Testis (tissue), 3 donors: ENCODE data around the gene MATK. TPM values are rescaled to one million over a fixed set of nuclear protein-coding genes. Genes with fewer than 3 reads are reported as not detected.

Experiments
- DNase-seq: peaks from one replicate; pipeline ENCODE4 v3.0.0-alpha.2; 2019
- H3K27ac ChIP-seq, 2 donors: fragments of 200-600 bp; sonication (generic); one replicate each; pipeline ENCODE4 v1.5.1; 2019
- H3K27me3 ChIP-seq: fragments of 200-600 bp; sonication (generic); one replicate; pipeline ENCODE4 v1.5.1; 2019
- H3K36me3 ChIP-seq: fragments of 200-600 bp; sonication (generic); one replicate; pipeline ENCODE4 v1.5.1; 2017; ENCODE audit warnings: low read depth; ENCODE audit errors: missing control alignments
- H3K4me1 ChIP-seq: fragments of 200-600 bp; sonication (generic); one replicate; pipeline ENCODE4 v1.5.1; 2019
- H3K4me3 ChIP-seq, 2 donors: fragments of 200-600 bp; sonication (generic); one replicate each; pipeline ENCODE4 v1.5.1; 2017 to 2019
- H3K9me3 ChIP-seq: fragments of 200-600 bp; sonication (generic); one replicate; pipeline ENCODE4 v1.5.1; 2017
- CTCF ChIP-seq, 3 experiments: fragments of 450-650 bp in 2 of 3; fragments of 200-600 bp in 1 of 3; sonication (generic) in 1 of 3; IDR thresholded peaks; one replicate each; pipeline ENCODE4 v1.5.1; 2016 to 2019; ENCODE audit warnings: antibody characterized with exemption in 3 of 3, mild to moderate bottlenecking in 2 of 3, moderate library complexity in 1 of 3
- POLR2A ChIP-seq: fragments of 450-650 bp; IDR thresholded peaks from one replicate; pipeline ENCODE4 v1.6.1; 2017; ENCODE audit warnings: antibody characterized with exemption, mild to moderate bottlenecking, moderate library complexity
- WGBS, 2 donors: methylation state at CpG; one replicate each; pipeline ENCODE4 v1.1.5; 2018; 5-methylcytosine and 5-hydroxymethylcytosine counted together
- intact Hi-C: fragments of 100-400 bp; cut with DNase I; formaldehyde crosslinking; loops from one replicate; pipeline ENCODE4 v1.15.1; 2023; ENCODE audit warnings: low total_unique reads
- polyA plus RNA-seq: library from polyadenylated mRNA; stranded (reverse); fragments of 350-450 nt; fragmentation: Illumina TruSeq; extraction: RNeasy Lipid Tissue Mini Kit (QIAGEN cat#74804); gene quantifications from one replicate; pipeline ENCODE4 v1.2.3, GENCODE V29; 2014; ENCODE audit warnings: low read depth, low replicate concordance; ENCODE audit not compliant: insufficient read depth
- small RNA-seq, 2 donors: library from RNA; depleted of rRNA; stranded (forward); fragments of <200 nt; gene quantifications; one replicate each; pipeline ENCODE3, GENCODE V24; 2016
- total RNA-seq, 2 donors: library from RNA; depleted of rRNA; stranded (reverse); fragments of >200 nt; gene quantifications; one replicate each; pipeline ENCODE4 v1.2.3, GENCODE V29; 2016

Gene MATK
- total and polyA plus RNA-seq, 3 donors from 2014 or later, result 6.0 to 10.1 (median 10.1) TPM

DNA sequence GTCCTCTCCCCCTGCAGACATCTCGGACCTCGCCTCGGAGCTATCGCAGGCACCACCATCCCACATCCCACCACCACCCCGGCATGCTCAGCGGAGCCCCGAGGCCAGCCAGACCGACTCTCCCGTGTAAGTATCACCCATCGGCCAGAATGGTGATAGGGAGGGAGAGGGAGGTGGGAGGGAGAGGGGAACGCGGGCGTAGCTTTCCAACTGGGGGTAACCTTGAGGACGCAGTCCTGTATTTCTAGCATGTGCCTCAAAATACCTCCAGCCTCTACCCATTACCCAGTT is 51.9 kb downstream of the MATK start:
- no peak for DNase-seq
- intact Hi-C loops, result no loop called here
- Histone ChIP-seq H3K4me1 (no peaks in the 10 kb centered on the region), H3K27me3 (no peaks in the 10 kb centered on the region), H3K36me3 (no peaks in the 10 kb centered on the region), H3K27ac (no peak overlapping the region), H3K4me3 (no peak overlapping the region), H3K9me3 (no peaks in the 10 kb centered on the region)
- 82 to 97% methylated on average over 12 to 14 of the region's 14 CpGs for WGBS, 2 donors
- TF ChIP-seq CTCF (IDR thresholded peaks at IDR 0.05) (no peak), POLR2A (no peak)

DNA sequence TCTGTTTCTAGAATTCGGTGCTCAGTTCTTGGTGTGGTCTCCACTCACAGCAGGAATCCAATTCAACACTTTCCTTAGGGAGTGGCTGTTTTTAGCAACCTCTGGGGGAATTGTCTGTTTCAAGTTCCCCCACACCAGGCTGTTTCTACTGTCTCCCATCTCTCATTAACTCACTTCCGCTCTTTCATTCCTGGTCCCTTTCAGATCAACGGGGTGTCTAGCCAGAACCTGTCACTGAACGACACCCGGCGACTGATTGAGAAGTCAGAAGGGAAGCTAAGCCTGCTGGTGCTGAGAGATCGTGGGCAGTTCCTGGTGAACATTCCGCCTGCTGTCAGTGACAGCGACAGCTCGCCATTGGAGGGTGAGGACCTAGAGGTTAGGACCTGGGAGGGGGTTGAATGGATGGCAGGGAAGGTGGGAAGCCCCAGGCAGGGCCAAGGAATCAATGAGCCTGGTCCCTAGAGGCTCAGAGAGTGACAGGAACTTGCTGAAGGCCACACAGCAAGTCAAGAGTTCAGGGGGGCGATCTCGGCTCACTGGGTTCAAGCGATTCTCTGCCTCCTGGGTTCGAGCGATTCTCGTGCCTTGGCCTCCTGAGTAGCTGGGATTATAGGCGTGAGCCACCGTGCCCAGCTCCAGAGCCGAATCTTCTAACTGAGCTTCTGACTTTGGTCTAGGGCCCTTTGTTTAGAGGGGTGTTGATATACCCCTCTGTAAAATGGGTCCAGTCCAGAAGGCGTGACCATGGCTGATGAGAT is 52.5 kb downstream of the MATK start:
- intact Hi-C loops, result no loop called here

GRCh38 chr19:3732108-3732507 is 54.1 kb downstream of the MATK start:
- Histone ChIP-seq H3K4me1 (no peaks in the 10 kb centered on the region), H3K4me3 (no peak overlapping the region), H3K9me3 (no peaks in the 10 kb centered on the region), H3K36me3 (no peaks in the 10 kb centered on the region), H3K27me3 (no peaks in the 10 kb centered on the region), H3K27ac (no peak overlapping the region)
- DNase-seq, result no peak
- intact Hi-C loops, result no loop called here
- WGBS, 2 donors, result 84 to 93% methylated on average over 1 of the region's 1 CpG
- TF ChIP-seq POLR2A (no peak), CTCF (IDR thresholded peaks at IDR 0.05) (no peak)

More for the DNA sequence above, 52.5 kb downstream of the MATK start:
- TF ChIP-seq CTCF (IDR thresholded peaks at IDR 0.05) (no peak), POLR2A (no peak)
- H3K27ac ChIP-seq, result no peak overlapping the region
- no peak for DNase-seq
- 85 to 86% methylated on average over 19 to 20 of the region's 20 CpGs for WGBS, 2 donors
- no peaks in the 10 kb centered on the region for H3K27me3 ChIP-seq
- no peak overlapping the region for H3K4me3 ChIP-seq
- H3K4me1 ChIP-seq, result no peaks in the 10 kb centered on the region
- H3K36me3 ChIP-seq, result no peaks in the 10 kb centered on the region
- no peaks in the 10 kb centered on the region for H3K9me3 ChIP-seq

GRCh38 chr19:3730457-3730958 is 55.7 kb downstream of the MATK start:
- DNase-seq, result no peak
- Histone ChIP-seq H3K4me1 (no peaks in the 10 kb centered on the region), H3K9me3 (no peaks in the 10 kb centered on the region), H3K36me3 (no peaks in the 10 kb centered on the region), H3K4me3 (no peak overlapping the region), H3K27ac (no peak overlapping the region), H3K27me3 (no peaks in the 10 kb centered on the region)
- 88 to 96% methylated on average over 14 to 32 of the region's 32 CpGs for WGBS, 2 donors
- no peak for TF ChIP-seq CTCF (IDR thresholded peaks at IDR 0.05)
- no peak for TF ChIP-seq POLR2A
- intact Hi-C loops, result no loop called here

Small RNA genes within 50 kb of the gene (small RNA-seq; reads per million reads assigned to genes)
- 0 reads per million in 2 donors for gene AC005777.1

Other genes with a start within 250 kb of the MATK start
- 10 to 100 TPM; 35.8 to 55.9 TPM for gene TEKTIP1, start 247.2 kb downstream of the MATK start, total RNA-seq
- gene TEKTIP1, start 247.2 kb downstream of the MATK start, polyA plus RNA-seq, result 68.2 TPM
- 10 to 100 TPM; 83.9 to 95.1 TPM for gene MFSD12, start 228.8 kb downstream of the MATK start, total RNA-seq
- gene MFSD12, start 228.8 kb downstream of the MATK start, polyA plus RNA-seq, result 32.8 TPM
- 100 to 1,000 TPM; 108 to 129 TPM for gene HMG20B, start 213.4 kb downstream of the MATK start, total RNA-seq
- gene HMG20B, start 213.4 kb downstream of the MATK start, polyA plus RNA-seq, result 66.2 TPM
- under 1 TPM; 0.50 to 0.87 TPM for gene GIPC3, start 200.9 kb downstream of the MATK start, total RNA-seq
- gene GIPC3, start 200.9 kb downstream of the MATK start, polyA plus RNA-seq, result 1.5 TPM
- gene TBXA2R, start 179.5 kb downstream of the MATK start, total RNA-seq, result 1 to 10 TPM; 1.3 to 3.2 TPM
- 1.8 TPM for gene TBXA2R, start 179.5 kb downstream of the MATK start, polyA plus RNA-seq
- gene CACTIN, start 159.6 kb downstream of the MATK start, total RNA-seq, result 10 to 100 TPM; 52.8 to 57.5 TPM
- 26.9 TPM for gene CACTIN, start 159.6 kb downstream of the MATK start, polyA plus RNA-seq
- gene PIP5K1C, start 85.9 kb downstream of the MATK start, total RNA-seq, result 10 to 100 TPM; 80.2 to 87.0 TPM
- 99.1 TPM for gene PIP5K1C, start 85.9 kb downstream of the MATK start, polyA plus RNA-seq
- gene TJP3, start 78.0 kb downstream of the MATK start, total RNA-seq, result 10 to 100 TPM; 37.2 to 81.1 TPM
- 125 TPM for gene TJP3, start 78.0 kb downstream of the MATK start, polyA plus RNA-seq
- 10 to 100 TPM; 34.4 to 48.3 TPM for gene APBA3, start 24.7 kb downstream of the MATK start, total RNA-seq
- gene APBA3, start 24.7 kb downstream of the MATK start, polyA plus RNA-seq, result 12.0 TPM
- gene MRPL54, start 23.7 kb downstream of the MATK start, total RNA-seq, result 10 to 100 TPM; 42.4 to 57.4 TPM
- 96.4 TPM for gene MRPL54, start 23.7 kb downstream of the MATK start, polyA plus RNA-seq
- under 1 TPM in 1 of 2 donors, not detected in 1; 0.24 TPM for gene RAX2, start 14.2 kb downstream of the MATK start, total RNA-seq
- not detected for gene RAX2, start 14.2 kb downstream of the MATK start, polyA plus RNA-seq
- gene ZFR2, start 82.7 kb upstream of the MATK start, total RNA-seq, result 10 to 100 TPM; 23.4 to 34.1 TPM
- gene ZFR2, start 82.7 kb upstream of the MATK start, polyA plus RNA-seq, result 35.0 TPM
- 1 to 10 TPM; 1.7 to 4.8 TPM for gene ATCAY, start 94.3 kb upstream of the MATK start, total RNA-seq
- gene ATCAY, start 94.3 kb upstream of the MATK start, polyA plus RNA-seq, result 0.32 TPM
- gene NMRK2, start 146.7 kb upstream of the MATK start, total RNA-seq, result 1 to 10 TPM; 1.7 to 3.2 TPM
- 1.7 TPM for gene NMRK2, start 146.7 kb upstream of the MATK start, polyA plus RNA-seq
- 100 to 1,000 TPM; 102 to 111 TPM for gene DAPK3, start 184.7 kb upstream of the MATK start, total RNA-seq
- gene DAPK3, start 184.7 kb upstream of the MATK start, polyA plus RNA-seq, result 89.8 TPM
- gene EEF2, start 199.1 kb upstream of the MATK start, total RNA-seq, result 1,000 to 10,000 TPM in 1 of 2 donors, 100 to 1,000 TPM in 1; 909 to 1,599 TPM
- gene EEF2, start 199.1 kb upstream of the MATK start, polyA plus RNA-seq, result 1,429 TPM
- 10 to 100 TPM; 89.1 to 94.5 TPM for gene PIAS4, start 221.4 kb upstream of the MATK start, total RNA-seq
- 142 TPM for gene PIAS4, start 221.4 kb upstream of the MATK start, polyA plus RNA-seq